ENCODE measurements around the gene ZNF223. TPM values are rescaled to one million over a fixed set of nuclear protein-coding genes. Genes with fewer than 3 reads are reported as not detected.
A peak's percentile ranks its signal among the peaks of the same experiment; 100 is the strongest.

The ZNF223 gene
- total and polyA plus RNA-seq, 9 of the 15 experiments (the other 6 are each of a cell fraction or from before 2014, with no cell fraction given): 0.21 to 1.8 (median 0.71) TPM

DNA sequence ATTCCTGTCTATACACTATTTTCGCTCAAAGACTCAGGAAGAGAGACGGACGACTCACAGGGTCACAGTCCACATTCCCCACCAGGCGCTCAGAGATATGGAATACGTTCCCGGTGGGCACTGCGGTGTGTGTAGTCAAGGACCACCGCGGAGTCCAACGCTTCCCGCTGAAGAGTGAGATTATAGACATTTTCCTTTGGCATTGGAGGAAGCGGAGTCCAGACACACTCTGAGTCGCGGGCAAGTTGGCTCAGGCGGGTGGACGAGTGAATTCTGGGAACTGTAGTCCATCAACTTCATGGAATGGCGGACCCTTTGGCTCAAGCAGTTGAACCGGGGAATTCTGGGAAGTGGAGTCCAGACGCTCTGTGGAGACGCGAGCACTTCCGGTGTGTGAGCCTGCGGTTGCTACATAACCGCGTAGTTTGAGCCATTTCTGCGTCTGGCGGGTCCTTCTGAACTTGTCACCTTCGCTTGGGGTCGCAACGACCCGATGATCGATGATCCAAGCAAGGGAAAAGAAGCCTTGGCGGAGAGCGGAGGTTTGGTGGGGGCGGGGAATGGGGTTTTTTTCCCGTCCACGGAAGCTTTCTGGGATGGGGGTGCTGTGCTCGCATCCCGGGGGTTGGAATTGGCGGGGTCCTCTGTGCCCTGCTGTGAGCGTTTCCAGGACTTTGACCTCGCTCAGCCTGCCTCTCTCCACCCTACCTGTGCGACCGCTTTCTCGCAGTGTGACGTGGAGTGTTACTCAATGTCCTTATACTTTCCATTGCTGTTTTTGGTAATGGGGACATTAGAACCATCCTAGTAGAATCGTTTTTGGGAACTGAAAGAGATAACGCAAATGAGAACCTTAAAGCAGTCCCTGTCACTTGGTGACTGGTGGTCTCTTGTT lies 49.0 kb upstream of the ZNF223 start, which contains the start of gene ZNF230 (continued):
- TF ChIP-seq, protein P1, sequence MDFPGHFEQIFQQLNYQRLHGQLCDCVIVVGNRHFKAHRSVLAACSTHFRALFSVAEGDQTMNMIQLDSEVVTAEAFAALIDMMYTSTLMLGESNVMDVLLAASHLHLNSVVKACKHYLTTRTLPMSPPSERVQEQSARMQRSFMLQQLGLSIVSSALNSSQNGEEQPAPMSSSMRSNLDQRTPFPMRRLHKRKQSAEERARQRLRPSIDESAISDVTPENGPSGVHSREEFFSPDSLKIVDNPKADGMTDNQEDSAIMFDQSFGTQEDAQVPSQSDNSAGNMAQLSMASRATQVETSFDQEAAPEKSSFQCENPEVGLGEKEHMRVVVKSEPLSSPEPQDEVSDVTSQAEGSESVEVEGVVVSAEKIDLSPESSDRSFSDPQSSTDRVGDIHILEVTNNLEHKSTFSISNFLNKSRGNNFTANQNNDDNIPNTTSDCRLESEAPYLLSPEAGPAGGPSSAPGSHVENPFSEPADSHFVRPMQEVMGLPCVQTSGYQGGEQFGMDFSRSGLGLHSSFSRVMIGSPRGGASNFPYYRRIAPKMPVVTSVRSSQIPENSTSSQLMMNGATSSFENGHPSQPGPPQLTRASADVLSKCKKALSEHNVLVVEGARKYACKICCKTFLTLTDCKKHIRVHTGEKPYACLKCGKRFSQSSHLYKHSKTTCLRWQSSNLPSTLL (IDR thresholded peaks at IDR 0.05): no peak
- TF ChIP-seq, protein P2, sequence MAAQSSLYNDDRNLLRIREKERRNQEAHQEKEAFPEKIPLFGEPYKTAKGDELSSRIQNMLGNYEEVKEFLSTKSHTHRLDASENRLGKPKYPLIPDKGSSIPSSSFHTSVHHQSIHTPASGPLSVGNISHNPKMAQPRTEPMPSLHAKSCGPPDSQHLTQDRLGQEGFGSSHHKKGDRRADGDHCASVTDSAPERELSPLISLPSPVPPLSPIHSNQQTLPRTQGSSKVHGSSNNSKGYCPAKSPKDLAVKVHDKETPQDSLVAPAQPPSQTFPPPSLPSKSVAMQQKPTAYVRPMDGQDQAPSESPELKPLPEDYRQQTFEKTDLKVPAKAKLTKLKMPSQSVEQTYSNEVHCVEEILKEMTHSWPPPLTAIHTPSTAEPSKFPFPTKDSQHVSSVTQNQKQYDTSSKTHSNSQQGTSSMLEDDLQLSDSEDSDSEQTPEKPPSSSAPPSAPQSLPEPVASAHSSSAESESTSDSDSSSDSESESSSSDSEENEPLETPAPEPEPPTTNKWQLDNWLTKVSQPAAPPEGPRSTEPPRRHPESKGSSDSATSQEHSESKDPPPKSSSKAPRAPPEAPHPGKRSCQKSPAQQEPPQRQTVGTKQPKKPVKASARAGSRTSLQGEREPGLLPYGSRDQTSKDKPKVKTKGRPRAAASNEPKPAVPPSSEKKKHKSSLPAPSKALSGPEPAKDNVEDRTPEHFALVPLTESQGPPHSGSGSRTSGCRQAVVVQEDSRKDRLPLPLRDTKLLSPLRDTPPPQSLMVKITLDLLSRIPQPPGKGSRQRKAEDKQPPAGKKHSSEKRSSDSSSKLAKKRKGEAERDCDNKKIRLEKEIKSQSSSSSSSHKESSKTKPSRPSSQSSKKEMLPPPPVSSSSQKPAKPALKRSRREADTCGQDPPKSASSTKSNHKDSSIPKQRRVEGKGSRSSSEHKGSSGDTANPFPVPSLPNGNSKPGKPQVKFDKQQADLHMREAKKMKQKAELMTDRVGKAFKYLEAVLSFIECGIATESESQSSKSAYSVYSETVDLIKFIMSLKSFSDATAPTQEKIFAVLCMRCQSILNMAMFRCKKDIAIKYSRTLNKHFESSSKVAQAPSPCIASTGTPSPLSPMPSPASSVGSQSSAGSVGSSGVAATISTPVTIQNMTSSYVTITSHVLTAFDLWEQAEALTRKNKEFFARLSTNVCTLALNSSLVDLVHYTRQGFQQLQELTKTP (IDR thresholded peaks at IDR 0.05; ENCODE audit: low read depth in 1 of 2, partially characterized antibody in 2 of 2): peak in 1 of 2 experiments; percentile 96
- no peak for TF ChIP-seq ZNF354B (CRISPR knock-in tag; IDR thresholded peaks at IDR 0.05)
- TF ChIP-seq ZFP30 (CRISPR knock-in tag; IDR thresholded peaks at IDR 0.05; ENCODE audit: borderline replicate concordance): no peak
- no peak for TF ChIP-seq TAF9B (IDR thresholded peaks at IDR 0.05; ENCODE audit: partially characterized antibody)
- TF ChIP-seq, protein P3, sequence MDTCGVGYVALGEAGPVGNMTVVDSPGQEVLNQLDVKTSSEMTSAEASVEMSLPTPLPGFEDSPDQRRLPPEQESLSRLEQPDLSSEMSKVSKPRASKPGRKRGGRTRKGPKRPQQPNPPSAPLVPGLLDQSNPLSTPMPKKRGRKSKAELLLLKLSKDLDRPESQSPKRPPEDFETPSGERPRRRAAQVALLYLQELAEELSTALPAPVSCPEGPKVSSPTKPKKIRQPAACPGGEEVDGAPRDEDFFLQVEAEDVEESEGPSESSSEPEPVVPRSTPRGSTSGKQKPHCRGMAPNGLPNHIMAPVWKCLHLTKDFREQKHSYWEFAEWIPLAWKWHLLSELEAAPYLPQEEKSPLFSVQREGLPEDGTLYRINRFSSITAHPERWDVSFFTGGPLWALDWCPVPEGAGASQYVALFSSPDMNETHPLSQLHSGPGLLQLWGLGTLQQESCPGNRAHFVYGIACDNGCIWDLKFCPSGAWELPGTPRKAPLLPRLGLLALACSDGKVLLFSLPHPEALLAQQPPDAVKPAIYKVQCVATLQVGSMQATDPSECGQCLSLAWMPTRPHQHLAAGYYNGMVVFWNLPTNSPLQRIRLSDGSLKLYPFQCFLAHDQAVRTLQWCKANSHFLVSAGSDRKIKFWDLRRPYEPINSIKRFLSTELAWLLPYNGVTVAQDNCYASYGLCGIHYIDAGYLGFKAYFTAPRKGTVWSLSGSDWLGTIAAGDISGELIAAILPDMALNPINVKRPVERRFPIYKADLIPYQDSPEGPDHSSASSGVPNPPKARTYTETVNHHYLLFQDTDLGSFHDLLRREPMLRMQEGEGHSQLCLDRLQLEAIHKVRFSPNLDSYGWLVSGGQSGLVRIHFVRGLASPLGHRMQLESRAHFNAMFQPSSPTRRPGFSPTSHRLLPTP (IDR thresholded peaks at IDR 0.05; ENCODE audit: borderline replicate concordance, extremely low read depth, insufficient read length): no peak
- no peak; the same call in 1 of the 2 replicates for TF ChIP-seq MEF2D (tag; conservative IDR thresholded peaks at IDR 0.05; ENCODE audit: low read depth)
- no peak for TF ChIP-seq RBM15 (IDR thresholded peaks at IDR 0.05; ENCODE audit: insufficient read depth, low read length)
- no peak for TF ChIP-seq POLR2B (IDR thresholded peaks at IDR 0.05; ENCODE audit: low read depth, partially characterized antibody)
- TF ChIP-seq MBD2 (IDR thresholded peaks at IDR 0.05; ENCODE audit: borderline replicate concordance, low read depth): peak; percentile 84
- TF ChIP-seq COPS2 (conservative IDR thresholded peaks at IDR 0.05): no peak
- no peak for TF ChIP-seq FOXA1 (IDR thresholded peaks at IDR 0.05; ENCODE audit: borderline replicate concordance)
- no peak for TF ChIP-seq NFRKB (IDR thresholded peaks at IDR 0.05; ENCODE audit: low read depth)
- TF ChIP-seq FUS (optimal IDR thresholded peaks at IDR 0.05; ENCODE audit: low read depth, low read length): no peak
- TF ChIP-seq HDGF (IDR thresholded peaks at IDR 0.05): no peak
